Measurements from ENCODE around the gene SPSB1.

Gene SPSB1

DNA sequence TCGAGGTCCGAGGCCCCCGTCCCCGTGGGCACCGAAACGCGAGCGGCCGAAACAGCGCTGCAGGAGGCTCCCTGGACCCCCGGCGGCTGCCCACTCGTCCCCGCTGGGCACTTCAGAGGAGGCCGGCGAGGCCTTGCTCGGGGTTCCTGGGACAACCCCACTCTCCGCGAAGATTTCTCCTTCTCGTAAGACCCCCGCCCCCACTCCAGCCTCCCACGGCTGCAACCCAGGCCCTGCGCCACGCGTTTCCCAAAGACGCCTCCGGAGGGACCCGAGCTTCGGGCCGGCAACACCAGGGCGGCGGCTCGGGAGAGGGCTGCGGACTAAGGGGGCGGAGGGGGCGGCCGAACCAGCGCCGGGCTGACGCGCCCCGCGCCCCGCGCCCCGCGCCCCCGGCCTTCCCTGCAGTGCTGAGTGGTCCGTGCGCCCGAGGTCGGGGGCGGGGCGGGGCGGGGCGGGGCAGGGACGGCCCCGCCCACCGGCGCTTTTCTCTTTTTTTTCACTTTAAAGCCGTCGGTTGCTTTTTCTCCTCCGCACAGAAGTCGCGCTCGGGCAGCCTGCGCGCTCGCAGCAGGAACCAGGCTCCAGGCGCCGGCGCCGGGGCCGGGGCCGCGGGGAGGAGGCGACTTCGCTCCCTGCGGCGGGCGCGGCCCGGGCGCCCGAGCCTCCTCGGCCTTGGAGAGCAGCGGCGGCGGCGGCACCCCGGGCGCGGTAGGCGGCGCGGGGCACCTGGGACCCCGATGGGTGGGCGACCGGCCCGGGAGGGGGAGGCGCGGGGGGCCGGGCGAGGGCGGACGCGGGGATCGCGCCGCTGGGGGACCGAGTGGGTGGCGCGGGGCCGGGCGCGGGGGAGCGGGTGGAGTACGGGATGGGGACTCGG is at the start of gene SPSB1:
Gene SPSB1 (plus strand): TSS at position 534 of the 880 bp plus-strand sequence. CDS start 62,998 bp downstream, outside the sequence.
- peak; percentile 66 for DNase-seq (ENCODE audit: low spot score)
- no peak for FAIRE-seq

DNA sequence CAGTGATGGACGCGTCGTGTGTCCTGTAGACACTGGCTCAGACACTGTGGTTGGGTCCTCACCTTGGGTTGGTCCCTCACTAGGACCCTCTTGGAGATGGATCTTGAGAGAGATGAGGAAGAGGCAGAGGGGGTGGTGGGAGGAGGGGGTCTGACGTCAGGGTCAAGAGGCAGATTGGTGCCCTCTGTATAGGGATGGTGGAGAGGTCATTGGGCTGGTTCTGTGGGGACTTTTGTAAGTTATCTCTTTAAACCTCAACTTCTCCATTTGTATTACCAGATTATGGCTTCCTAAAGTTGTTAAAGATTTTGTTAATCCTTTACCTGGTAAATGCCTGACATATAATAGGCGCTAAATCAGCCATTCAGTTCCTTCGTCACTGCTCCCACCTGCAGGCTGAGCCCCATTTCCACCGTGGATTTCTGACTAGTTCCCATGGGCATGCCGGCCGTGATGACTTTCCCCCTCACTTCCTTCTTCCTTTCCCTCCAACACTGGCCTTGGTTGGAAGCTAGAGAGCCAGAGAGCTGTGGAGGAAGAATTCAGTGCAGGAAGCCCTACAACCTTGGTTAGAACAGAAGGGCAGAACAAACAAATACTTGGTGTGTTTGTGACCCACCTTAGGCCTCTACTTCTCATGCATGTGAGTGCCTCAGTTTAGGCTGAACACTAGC is 49.5 kb upstream of the SPSB1 start:
- no peak for DNase-seq (ENCODE audit: low spot score)
- no peak for FAIRE-seq

DNA sequence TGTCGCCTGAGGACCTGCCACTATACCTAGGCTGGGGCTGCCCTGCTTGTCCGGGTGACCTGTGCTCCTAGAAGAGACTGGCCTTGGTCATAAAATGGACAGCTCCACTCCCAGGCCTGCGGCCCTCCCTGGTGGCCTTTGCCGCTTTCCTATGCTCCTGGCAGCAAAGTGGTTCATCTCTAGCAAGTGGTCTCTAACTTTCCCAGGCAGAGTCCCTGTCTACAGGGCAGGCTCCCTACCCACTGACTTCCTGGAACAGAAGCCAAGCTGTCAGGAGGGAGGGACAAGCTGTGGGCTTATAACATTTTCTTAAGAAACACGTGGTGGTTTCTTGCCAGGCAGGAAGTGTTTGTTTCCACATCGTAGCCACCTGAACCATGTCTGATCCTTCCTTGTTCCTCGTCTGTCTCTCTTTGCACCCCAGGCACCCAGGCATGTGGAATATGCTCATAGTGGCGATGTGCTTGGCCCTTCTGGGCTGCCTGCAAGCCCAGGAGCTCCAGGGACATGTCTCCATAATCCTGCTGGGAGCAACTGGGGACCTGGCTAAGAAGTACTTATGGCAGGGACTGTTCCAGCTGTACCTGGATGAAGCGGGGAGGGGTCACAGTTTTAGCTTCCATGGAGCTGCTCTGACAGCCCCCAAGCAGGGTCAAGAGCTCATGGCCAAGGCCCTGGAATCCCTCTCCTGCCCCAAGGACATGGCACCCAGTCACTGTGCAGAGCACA is 48.0 kb upstream of the SPSB1 start:
- DNase-seq (ENCODE audit: low spot score) (no peak), FAIRE-seq (no peak)

GRCh38 chr1:9245230-9245619 is 47.5 kb upstream of the SPSB1 start:
- DNase-seq (ENCODE audit: low spot score) (no peak), FAIRE-seq (no peak)

GRCh38 chr1:9245661-9246060 is 47.0 kb upstream of the SPSB1 start:
- DNase-seq (ENCODE audit: low spot score): no peak
- FAIRE-seq: no peak

DNA sequence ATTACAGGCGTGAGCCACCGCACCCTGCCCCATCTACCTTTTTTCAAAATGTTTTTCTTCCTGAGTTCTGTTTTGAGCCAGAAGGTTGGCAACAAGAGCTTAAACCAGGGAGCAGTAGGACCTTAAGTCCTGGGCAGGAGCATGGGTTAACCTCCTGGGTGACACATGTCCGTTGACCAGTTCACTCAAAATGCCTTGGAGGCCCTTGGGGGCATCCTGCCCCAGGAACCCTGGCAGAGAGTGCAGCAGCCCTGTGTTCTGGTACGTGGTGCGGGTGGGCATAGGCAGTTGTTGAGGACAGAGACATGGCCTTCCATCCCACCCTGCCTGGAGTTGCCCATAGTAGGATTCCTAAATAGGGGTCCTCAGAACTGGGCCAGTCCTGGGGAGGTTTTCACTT is 46.5 kb upstream of the SPSB1 start:
- FAIRE-seq: no peak
- DNase-seq (ENCODE audit: low spot score): no peak

- DNase-seq (ENCODE audit: low spot score): no peak
- FAIRE-seq: no peak
These were observed 45.6 kb upstream of the SPSB1 start for GRCh38 chr1:9246841-9247785.

- DNase-seq (ENCODE audit: low spot score) (no peak), FAIRE-seq (no peak)
These were observed 44.8 kb upstream of the SPSB1 start for GRCh38 chr1:9247894-9248293.

GRCh38 chr1:9248341-9249262 is 44.1 kb upstream of the SPSB1 start:
- no peak for FAIRE-seq
- DNase-seq (ENCODE audit: low spot score): no peak

- no peak for FAIRE-seq
These were observed 43.5 kb upstream of the SPSB1 start for GRCh38 chr1:9249263-9249533.

DNA sequence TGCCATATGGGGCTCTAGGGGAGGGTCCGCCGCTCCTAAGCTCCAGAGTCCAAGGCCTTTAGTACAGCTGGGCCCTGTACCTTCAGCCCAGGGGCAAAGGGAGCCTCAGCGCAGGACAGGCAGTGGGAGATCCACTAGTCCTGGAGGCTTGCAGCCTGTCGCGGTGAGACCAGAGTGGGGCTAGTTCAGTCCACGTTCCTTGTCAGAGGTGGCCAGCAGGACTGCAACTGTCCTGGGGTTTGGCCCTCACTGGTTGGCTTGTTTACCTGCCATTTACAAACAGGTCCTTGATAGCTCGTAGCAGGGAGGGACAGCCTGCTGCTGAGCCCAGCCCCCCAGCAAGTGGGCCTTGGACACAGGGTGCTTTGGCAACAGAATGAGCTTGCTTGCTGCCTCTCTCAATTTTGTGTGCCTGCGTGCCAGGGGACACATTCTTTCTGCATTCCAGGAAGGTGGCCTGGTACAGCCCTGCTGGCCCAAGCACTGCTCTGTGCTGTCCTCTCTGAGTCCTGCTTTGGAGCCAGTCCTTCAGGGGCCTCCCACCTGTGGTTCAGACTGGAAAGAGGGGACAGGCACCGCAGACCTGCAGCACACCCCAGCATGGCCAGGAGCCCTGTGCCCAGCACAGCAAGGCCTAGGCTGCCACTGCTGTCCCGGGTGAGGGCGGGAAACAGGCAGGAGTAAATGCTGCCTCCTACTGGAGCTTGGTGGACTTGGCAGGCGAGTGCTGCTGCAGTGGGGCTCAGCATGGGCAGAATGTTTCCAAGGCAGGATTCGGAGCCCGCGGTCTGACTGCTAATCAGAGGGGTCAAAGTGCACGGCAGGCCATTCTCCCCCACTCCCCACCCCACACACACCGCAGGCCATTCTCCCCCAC is 42.9 kb upstream of the SPSB1 start:
- FAIRE-seq (no peak), DNase-seq (ENCODE audit: low spot score) (no peak)

More at GRCh38 chr1:9249263-9249533, 43.5 kb upstream of the SPSB1 start:
- DNase-seq (ENCODE audit: low spot score): no peak

- DNase-seq (ENCODE audit: low spot score) (no peak), FAIRE-seq (no peak)
These were observed 42.0 kb upstream of the SPSB1 start for GRCh38 chr1:9250411-9251381.

DNA sequence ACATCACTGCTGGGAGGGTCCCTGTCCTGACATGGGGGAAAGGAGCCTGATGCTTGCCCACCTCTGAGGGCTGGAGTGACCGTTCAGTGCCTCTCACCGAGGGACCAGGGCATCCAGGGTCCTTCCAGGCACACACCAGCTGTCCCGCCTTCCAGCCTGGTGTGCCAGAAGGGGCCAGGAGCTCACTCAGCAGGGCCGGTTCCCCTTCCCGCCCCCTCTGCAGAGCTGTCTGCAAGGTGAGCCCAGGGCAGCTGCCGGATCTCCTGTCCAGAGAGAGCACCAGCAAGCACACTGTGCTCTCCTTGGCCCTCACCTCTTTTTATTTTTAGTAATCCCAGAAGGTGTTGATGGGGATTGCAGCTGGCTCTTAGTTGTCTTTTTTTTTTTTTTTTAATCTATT is 41.2 kb upstream of the SPSB1 start:
- DNase-seq (ENCODE audit: low spot score) (no peak), FAIRE-seq (no peak)

- FAIRE-seq (no peak), DNase-seq (ENCODE audit: low spot score) (no peak)
These were observed 39.7 kb upstream of the SPSB1 start for GRCh38 chr1:9253004-9253403.

DNA sequence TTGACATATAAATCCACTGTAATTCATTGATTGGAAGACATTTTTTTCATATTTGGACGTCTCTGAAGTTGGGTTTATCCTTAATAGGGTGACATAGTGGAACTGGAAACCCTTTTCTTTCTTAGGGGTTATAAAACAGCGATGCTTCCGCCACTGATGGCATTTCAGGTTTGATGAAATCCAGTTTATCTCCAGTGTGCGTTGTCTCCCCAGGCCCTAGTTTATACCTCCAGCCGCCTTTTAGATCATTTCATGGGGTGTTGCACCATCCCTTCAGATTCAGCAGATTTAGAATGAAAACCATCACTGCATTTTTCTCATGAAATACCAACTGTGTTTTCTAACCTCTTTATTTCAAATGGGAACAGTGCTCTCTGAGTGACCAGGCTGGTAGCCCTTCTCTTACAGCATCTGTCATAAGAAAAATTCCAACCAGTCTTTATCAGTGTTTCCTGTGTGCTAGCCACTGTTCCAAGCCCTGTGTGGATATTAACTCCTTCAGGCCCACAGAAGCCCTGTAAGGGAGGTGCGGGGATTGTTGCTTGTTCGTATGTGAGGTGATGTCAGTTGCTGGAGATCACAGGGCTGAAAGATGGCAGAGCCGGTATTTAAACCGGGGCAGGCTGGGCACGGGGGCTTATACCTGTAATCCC is 39.1 kb upstream of the SPSB1 start:
- DNase-seq (ENCODE audit: low spot score) (no peak), FAIRE-seq (no peak)

- FAIRE-seq (no peak), DNase-seq (ENCODE audit: low spot score) (no peak)
These were observed 36.4 kb upstream of the SPSB1 start for GRCh38 chr1:9256332-9256731.

DNA sequence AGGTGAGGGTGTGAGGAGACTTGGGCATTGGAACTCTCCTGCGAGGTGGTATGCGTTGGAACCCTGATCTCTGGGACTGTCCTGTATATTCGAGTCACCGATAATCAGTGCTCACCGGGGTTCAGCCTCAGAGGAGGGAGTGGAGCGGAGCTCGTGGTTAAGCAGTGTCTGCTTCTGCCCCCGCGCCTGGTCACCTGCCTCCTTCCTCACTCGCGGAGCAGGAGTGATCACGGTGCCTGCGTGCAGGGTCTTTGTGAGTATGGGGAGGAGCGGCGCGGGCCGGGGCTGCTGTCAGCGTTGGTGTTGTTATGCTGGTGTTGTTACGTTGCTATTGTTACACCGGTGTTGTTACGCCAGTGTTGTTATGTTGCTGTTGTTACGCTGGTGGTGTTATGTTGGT is 34.8 kb upstream of the SPSB1 start:
- no peak for DNase-seq (ENCODE audit: low spot score)
- no peak for FAIRE-seq
